Measurements from ENCODE around the gene PRMT3.
"Not testable (repeated sequence)": the region's sequence is repeated elsewhere in the genome, so short reads cannot be mapped to it uniquely, and the experiment has no call there.

The PRMT3 gene

DNA sequence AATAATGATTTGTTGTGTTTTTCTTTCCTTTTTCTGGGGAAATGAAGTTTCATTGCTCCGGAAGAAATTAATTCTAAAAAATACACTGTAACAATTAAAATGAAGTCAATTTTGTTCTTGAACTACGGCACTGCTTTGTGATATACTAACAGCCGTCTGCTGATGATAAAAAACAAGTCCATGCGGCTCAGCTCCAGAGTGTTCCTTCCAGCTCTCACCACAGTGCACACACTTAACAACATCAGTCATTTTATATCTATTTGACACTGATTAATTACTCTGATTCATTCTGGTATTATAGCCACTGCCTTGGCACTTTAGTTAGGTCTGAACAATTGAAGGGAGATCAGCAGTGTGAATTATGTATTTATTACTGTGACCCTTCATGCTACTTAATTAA lies 114.5 kb downstream of the PRMT3 start:
- no peak for DNase-seq

DNA sequence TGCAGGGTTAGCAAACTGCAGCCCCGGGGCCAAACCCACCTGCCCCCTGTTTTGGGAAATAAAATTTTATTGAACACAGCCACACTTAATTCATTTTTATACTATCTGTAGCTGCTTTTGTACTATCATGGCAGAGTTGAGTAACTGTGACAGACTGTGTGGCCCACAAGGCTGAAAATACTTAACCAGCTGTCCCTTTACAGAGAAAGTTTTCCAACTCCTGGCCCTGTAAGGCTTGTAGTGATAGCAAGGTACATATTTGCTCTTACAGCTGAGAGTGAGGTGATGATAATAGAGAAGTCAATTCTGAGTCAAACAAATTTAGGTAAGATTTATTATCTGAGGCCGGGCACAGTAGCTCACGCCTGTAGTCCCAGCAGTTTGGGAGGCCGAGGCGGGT lies 124.5 kb downstream of the PRMT3 start:
- no peak for DNase-seq

- no peak for DNase-seq
Measured at GRCh38 chr11:20512869-20513268, 125.4 kb downstream of the PRMT3 start.

DNA sequence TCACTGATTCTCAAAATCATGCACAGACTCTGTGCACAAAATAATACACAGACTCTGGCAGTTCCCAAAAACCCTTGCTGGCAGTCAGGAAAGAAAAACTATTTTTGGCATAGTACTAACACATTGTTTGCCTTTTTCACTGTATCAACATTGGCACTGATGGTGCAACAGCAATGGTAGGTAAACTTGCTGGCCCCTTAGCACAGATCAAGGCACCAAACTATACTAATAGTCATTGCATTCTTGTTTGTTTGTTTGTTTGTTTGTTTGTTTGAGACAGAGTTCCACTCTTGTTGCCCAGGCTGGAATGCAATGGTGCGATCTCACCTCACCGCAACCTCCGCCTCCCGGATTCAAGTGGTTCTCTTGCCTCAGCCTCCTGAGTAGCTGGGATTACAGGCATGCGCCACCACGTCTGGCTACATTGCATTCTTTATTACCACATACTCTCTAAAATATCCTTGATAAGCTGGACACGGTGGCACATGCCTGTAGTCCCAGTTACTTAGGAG lies 130.9 kb downstream of the PRMT3 start:
- DNase-seq, result no peak

DNA sequence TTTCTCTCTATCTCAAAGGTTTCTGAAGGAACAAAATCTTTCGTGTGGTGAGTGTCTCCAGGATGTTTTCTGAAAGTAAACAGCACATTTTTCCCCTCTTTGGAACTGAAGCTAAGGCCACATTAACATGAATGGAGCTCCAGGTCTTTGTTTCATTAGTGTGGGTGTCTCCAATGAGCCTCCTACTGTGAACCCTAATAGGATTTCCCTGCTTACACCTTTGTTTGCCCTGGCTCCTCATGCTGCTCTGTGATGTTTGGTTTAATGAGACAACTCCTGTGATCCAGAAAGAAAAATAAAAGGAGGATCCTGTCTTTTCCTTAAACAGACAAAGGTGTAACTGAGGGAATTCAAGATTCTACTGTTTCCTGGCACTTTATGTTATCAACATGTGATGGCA lies 135.0 kb downstream of the PRMT3 start:
- DNase-seq, result no peak

GRCh38 chr11:20529757-20530156 lies 142.2 kb downstream of the PRMT3 start:
- no peak for DNase-seq

DNA sequence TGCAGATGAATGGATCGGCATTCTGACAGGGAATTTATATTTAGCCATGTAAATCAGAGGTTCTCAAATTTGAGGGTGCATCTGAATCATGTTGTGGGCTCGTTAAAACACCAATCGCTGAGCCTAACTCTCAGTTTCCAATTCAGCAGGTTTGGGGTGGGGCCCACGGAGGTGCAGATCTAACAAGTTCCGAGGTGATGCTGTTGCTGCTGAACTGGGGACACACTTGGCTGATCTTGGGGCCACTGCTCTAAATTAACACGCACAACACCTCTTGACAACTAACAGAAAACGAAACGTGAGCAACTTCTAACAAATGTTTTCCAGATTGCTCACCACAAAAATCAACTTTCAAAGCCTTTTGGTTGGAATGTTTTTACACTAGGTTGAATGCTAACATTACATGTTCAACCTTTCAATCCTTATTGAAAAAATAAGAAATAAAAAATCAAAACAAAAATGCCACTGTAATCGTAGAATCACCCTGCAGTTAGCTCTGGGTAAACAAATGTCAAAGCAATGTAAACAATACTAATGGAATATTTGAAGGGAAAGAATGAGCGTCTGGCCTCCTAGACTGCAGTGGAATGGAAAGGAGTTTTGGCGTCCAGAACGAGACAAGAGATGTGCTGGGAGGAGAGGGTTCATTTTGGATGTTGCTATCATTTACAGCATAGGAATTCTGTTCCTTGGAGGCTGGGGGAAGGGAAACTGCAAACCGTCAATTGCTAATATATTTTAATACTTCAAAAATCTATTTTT lies 143.6 kb downstream of the PRMT3 start:
- no peak for DNase-seq

- DNase-seq, result no peak
Measured at GRCh38 chr11:20535271-20535881, 147.9 kb downstream of the PRMT3 start.

DNA sequence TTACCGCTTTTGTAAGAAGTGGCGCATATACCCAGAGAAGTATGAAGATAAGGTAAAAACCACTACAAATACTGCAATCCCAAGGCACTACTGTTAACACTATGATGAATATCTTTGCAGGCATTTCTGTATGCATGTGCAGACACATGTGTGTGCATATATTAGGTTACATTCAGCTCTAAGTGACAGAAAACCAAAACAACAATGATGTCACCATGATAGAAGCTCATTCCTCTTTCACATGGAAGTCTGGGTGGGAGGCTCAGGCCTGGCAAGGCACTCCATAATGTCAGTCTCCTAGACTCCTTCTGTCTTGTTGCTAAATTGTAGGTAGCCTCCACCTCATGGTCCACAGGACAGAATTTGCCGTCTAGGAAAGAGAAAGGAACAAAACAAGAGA lies 148.8 kb downstream of the PRMT3 start:
- no peak for DNase-seq

DNA sequence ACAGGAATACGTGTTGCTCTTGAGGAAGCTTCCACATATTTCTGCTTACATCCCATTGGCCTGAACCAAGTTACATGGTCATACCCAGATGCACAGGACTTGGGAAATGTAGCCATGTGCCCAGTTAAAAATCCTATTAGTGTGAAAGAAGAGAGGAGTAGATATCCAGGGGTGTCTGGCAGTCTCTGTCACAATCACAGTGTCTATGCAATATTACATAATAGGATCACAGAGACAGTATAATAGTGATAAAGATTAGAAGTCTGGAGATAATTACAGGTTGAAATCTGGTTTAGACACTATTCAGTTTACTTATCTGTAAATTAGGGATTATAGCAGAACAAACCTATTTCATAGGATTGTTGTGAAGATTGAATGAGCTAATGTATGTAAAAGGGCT lies 149.3 kb downstream of the PRMT3 start:
- DNase-seq, result no peak

GRCh38 chr11:20541503-20541902 lies 154.0 kb downstream of the PRMT3 start:
- DNase-seq, result no peak

- no peak for DNase-seq
Measured at GRCh38 chr11:20544603-20545237, 157.2 kb downstream of the PRMT3 start.

- no peak for DNase-seq
Measured at GRCh38 chr11:20547411-20547810, 159.9 kb downstream of the PRMT3 start.

GRCh38 chr11:20551096-20551495 lies 163.6 kb downstream of the PRMT3 start:
- DNase-seq, result no peak

GRCh38 chr11:20555783-20556182 lies 168.3 kb downstream of the PRMT3 start:
- no peak for DNase-seq

DNA sequence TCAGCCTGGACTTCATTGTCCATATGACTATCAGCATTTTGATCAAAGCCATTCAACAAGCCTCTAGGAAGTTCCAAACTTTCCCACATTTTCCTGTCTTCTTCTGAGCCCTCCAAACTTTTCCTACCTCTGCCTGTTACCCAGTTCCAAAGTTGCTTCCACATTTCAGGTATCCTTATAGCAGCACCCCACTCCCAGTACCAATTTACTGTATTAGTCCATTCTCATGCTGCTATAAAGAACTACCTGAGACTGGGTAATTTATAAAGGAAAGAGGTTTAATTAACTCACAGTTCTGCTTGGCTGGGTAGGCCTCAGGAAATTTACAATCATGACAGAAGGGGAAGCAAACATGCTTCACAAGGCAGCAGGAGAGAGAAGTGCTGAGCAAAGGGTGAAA lies 168.9 kb downstream of the PRMT3 start:
- not testable (repeated sequence) for DNase-seq

DNA sequence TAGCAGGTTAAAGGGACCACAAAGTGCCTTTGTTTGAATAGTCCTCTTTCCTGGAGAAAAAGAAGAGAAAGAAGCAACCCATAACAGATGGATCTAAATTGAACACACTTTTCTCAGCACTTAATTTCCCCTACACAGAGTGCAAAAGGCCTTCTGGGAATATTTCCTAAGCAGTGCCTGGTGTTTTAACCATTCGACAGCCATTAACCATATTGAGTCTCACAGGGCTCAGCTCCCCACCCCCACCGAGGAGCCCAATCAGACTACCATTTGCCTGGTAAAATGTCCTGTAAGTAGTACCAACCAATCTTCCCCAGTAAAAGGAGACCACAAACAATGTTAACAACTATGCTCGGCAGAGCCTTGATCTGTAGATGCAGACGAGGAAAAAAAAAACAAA lies 171.2 kb downstream of the PRMT3 start:
- peak in 1 of 56 donors; percentile 2 for DNase-seq
